Natural killer cell (primary cell): Measurements from ENCODE around the gene P3H2. TPM values are rescaled to one million over a fixed set of nuclear protein-coding genes. Genes with fewer than 3 reads are reported as not detected.

Experiments
- ATAC-seq, 3 donors: fragments of 150-1000 bp in 2 of 3; fragments of 200-7000 bp in 1 of 3; cut with Tn5 transposase; 1 replicate in 1 of 3; 2 replicates in 2 of 3; pipeline ENCODE4 v1.10.0; 2021; ENCODE audit warnings: mild to moderate bottlenecking in 2 of 3, moderate library complexity in 2 of 3
- DNase-seq, 2 donors: peaks; one replicate each; pipeline versions ENCODE4 v3.0.0 to v3.0.0-alpha.2; 2013 to 2021; ENCODE audit warnings: mixed read lengths in 1 of 2
- H3K27ac ChIP-seq: one replicate; pipeline ENCODE4 v1.5.1; 2013; ENCODE audit warnings: mild to moderate bottlenecking, low read length
- H3K27me3 ChIP-seq: one replicate; pipeline ENCODE4 v1.6.1; 2013; ENCODE audit warnings: low read length; ENCODE audit not compliant: control insufficient read depth, insufficient read depth
- H3K36me3 ChIP-seq: one replicate; pipeline ENCODE4 v1.6.1; 2013; ENCODE audit warnings: low read length; ENCODE audit not compliant: control insufficient read depth, insufficient read depth
- H3K4me1 ChIP-seq: one replicate; pipeline ENCODE4 v1.6.1; 2013; ENCODE audit warnings: low read length; ENCODE audit not compliant: control insufficient read depth, insufficient read depth
- H3K4me3 ChIP-seq: one replicate; pipeline ENCODE4 v1.5.1; 2013; ENCODE audit warnings: low read length
- H3K9me3 ChIP-seq: one replicate; pipeline ENCODE4 v1.6.1; 2013; ENCODE audit warnings: low read length; ENCODE audit not compliant: control insufficient read depth, insufficient read depth
- H3K27ac Mint-ChIP-seq, 2 donors: one replicate each; pipeline ENCODE4 v1.8.0; 2022; ENCODE audit warnings: mild to moderate bottlenecking in 2 of 2, mixed read lengths in 2 of 2, moderate library complexity in 1 of 2
- H3K27me3 Mint-ChIP-seq, 2 donors: one replicate each; pipeline ENCODE4 v1.8.0; 2022; ENCODE audit warnings: low read depth in 2 of 2, mixed read lengths in 2 of 2
- H3K36me3 Mint-ChIP-seq: one replicate; pipeline ENCODE4 v1.8.0; 2022; ENCODE audit warnings: mixed read lengths
- H3K4me1 Mint-ChIP-seq, 2 donors: one replicate each; pipeline ENCODE4 v1.8.0; 2022; ENCODE audit warnings: mixed read lengths in 2 of 2
- H3K4me3 Mint-ChIP-seq: one replicate; pipeline ENCODE4 v1.8.0; 2022; ENCODE audit warnings: mild to moderate bottlenecking, moderate library complexity, mixed read lengths
- H3K9me3 Mint-ChIP-seq, 2 donors: one replicate each; pipeline ENCODE4 v1.8.0; 2022; ENCODE audit warnings: mixed read lengths in 2 of 2
- CTCF ChIP-seq: fragments of 200-600 bp; IDR thresholded peaks from one replicate; pipeline ENCODE4 v1.8.0; 2022; ENCODE audit warnings: antibody characterized with exemption
- WGBS: methylation state at CpG from one replicate; pipeline ENCODE4 v1.1.7; 2013; ENCODE audit warnings: missing lambda C conversion rate; ENCODE audit not compliant: insufficient coverage; 5-methylcytosine and 5-hydroxymethylcytosine counted together
- intact Hi-C: fragments of 100-400 bp; cut with micrococcal nuclease; formaldehyde crosslinking; loops from one replicate; pipeline ENCODE4 v1.14.2; 2022
- total RNA-seq, 4 donors: library from RNA; stranded (reverse); fragments of 120-200 nt in 1 of 4; gene quantifications; one replicate each; pipeline versions ENCODE4 v1.2.3 to v1.2.4, GENCODE V29; 2013 to 2022

The P3H2 gene
- total RNA-seq, 3 donors from 2014 or later (not counting 1 experiment from before 2014, with no cell fraction given), result 0.43 to 1.0 (median 0.64) TPM

- Histone ChIP-seq H3K4me1 (no peaks in the 10 kb centered on the region), H3K27me3 (no peaks in the 10 kb centered on the region), H3K9me3 (no peaks in the 10 kb centered on the region), H3K27ac (no peak overlapping the region), H3K36me3 (no peaks in the 10 kb centered on the region), H3K4me3 (no peak overlapping the region)
- 87% methylated on average over 3 of the region's 3 CpGs for WGBS
- intact Hi-C loops, result no loop called here
- no peak for TF ChIP-seq CTCF
- Mint-ChIP-seq H3K4me1 (no peaks in the 10 kb centered on the region), H3K27ac (no peak overlapping the region), H3K27me3 (no peaks in the 10 kb centered on the region), H3K36me3 (no peaks in the 10 kb centered on the region), H3K9me3 (no peaks in the 10 kb centered on the region), H3K4me3 (no peak overlapping the region)
- DNase-seq (no peak), ATAC-seq (no peak)
These were observed 177.7 kb downstream of the P3H2 start for GRCh38 chr3:189942948-189943347.

- Mint-ChIP-seq H3K36me3 (no peaks in the 10 kb centered on the region), H3K4me1 (no peaks in the 10 kb centered on the region), H3K4me3 (no peak overlapping the region), H3K27me3 (no peaks in the 10 kb centered on the region), H3K9me3 (no peaks in the 10 kb centered on the region), H3K27ac (no peak overlapping the region)
- DNase-seq (no peak), ATAC-seq (no peak)
- Histone ChIP-seq H3K4me3 (no peak overlapping the region), H3K27ac (no peak overlapping the region), H3K27me3 (no peaks in the 10 kb centered on the region), H3K4me1 (no peaks in the 10 kb centered on the region), H3K36me3 (no peaks in the 10 kb centered on the region), H3K9me3 (no peaks in the 10 kb centered on the region)
- intact Hi-C loops, result no loop called here
- TF ChIP-seq CTCF, result no peak
- 77% methylated on average over 2 of the region's 2 CpGs for WGBS
These were observed 179.0 kb downstream of the P3H2 start for GRCh38 chr3:189941679-189942078.

- Histone ChIP-seq H3K36me3 (no peaks in the 10 kb centered on the region), H3K4me1 (no peaks in the 10 kb centered on the region), H3K9me3 (no peaks in the 10 kb centered on the region), H3K27ac (no peak overlapping the region), H3K27me3 (no peaks in the 10 kb centered on the region), H3K4me3 (no peak overlapping the region)
- no peaks in the 10 kb centered on the region for H3K36me3 Mint-ChIP-seq
- no peaks in the 10 kb centered on the region for H3K27me3 Mint-ChIP-seq
- no peaks in the 10 kb centered on the region for H3K9me3 Mint-ChIP-seq
- no peak overlapping the region for H3K4me3 Mint-ChIP-seq
- H3K4me1 Mint-ChIP-seq, result no peaks in the 10 kb centered on the region
- intact Hi-C loops, result no loop called here
- 88% methylated on average over 5 of the region's 5 CpGs for WGBS
- ATAC-seq (no peak), DNase-seq (no peak)
- TF ChIP-seq CTCF, result no peak
- H3K27ac Mint-ChIP-seq, result no peak overlapping the region
These were observed 179.6 kb downstream of the P3H2 start for GRCh38 chr3:189941125-189941524.

GRCh38 chr3:189937302-189938127 is 183.2 kb downstream of the P3H2 start:
- H3K4me1 ChIP-seq, result no peaks in the 10 kb centered on the region
- ATAC-seq (no peak), DNase-seq (no peak)
- H3K27me3 Mint-ChIP-seq, result no peaks in the 10 kb centered on the region
- WGBS, result 92% methylated on average over 6 of the region's 7 CpGs
- no peak for TF ChIP-seq CTCF
- H3K36me3 ChIP-seq, result no peaks in the 10 kb centered on the region
- H3K27ac ChIP-seq, result no peak overlapping the region
- H3K9me3 Mint-ChIP-seq, result peaks cover 0 to 6% of the 10 kb centered on the region in 2 donors
- no peaks in the 10 kb centered on the region for H3K36me3 Mint-ChIP-seq
- H3K4me3 Mint-ChIP-seq, result no peak overlapping the region
- peaks cover 3% of the 10 kb centered on the region for H3K9me3 ChIP-seq
- no peak overlapping the region for H3K4me3 ChIP-seq
- intact Hi-C loops, result no loop called here
- no peaks in the 10 kb centered on the region for H3K27me3 ChIP-seq
- no peak overlapping the region for H3K27ac Mint-ChIP-seq
- no peaks in the 10 kb centered on the region for H3K4me1 Mint-ChIP-seq
